Measurements from ENCODE around the gene CMTM4.
A peak's percentile ranks its signal among the peaks of the same experiment; 100 is the strongest.
"Not testable (repeated sequence)": the region's sequence is repeated elsewhere in the genome, so short reads cannot be mapped to it uniquely, and the experiment has no call there.

The CMTM4 gene

GRCh38 chr16:66647866-66648265 is 48.7 kb downstream of the CMTM4 start:
- DNase-seq (ENCODE audit: low read depth, low spot score): no peak

GRCh38 chr16:66641387-66641786 is 55.2 kb downstream of the CMTM4 start:
- no peak for DNase-seq (ENCODE audit: low read depth, low spot score)

GRCh38 chr16:66640724-66641314 is 55.7 kb downstream of the CMTM4 start:
- no peak for DNase-seq (ENCODE audit: low read depth, low spot score)

- DNase-seq (ENCODE audit: low read depth, low spot score): no peak
Measured at GRCh38 chr16:66639091-66639885, 57.3 kb downstream of the CMTM4 start.

GRCh38 chr16:66637806-66638205 is 58.7 kb downstream of the CMTM4 start:
- no peak for DNase-seq (ENCODE audit: low read depth, low spot score)

GRCh38 chr16:66636199-66636598 is 60.3 kb downstream of the CMTM4 start:
- no peak for DNase-seq (ENCODE audit: low read depth, low spot score)

GRCh38 chr16:66635406-66635805 is 61.1 kb downstream of the CMTM4 start:
- DNase-seq (ENCODE audit: low read depth, low spot score): no peak

- DNase-seq (ENCODE audit: low read depth, low spot score): no peak
Measured at GRCh38 chr16:66634527-66635196, 61.9 kb downstream of the CMTM4 start.

GRCh38 chr16:66631558-66631957 is 65.0 kb downstream of the CMTM4 start:
- not testable (repeated sequence) for DNase-seq (ENCODE audit: low read depth, low spot score)

- not testable (repeated sequence) for DNase-seq (ENCODE audit: low read depth, low spot score)
Measured at GRCh38 chr16:66630561-66631260, 65.8 kb downstream of the CMTM4 start.

GRCh38 chr16:66629856-66630255 is 66.7 kb downstream of the CMTM4 start:
- no peak for DNase-seq (ENCODE audit: low read depth, low spot score)

GRCh38 chr16:66627611-66628378 is 68.7 kb downstream of the CMTM4 start:
- not testable (repeated sequence) for DNase-seq (ENCODE audit: low read depth, low spot score)

GRCh38 chr16:66623755-66624154 is 72.8 kb downstream of the CMTM4 start:
- no peak for DNase-seq (ENCODE audit: low read depth, low spot score)

- no peak for DNase-seq (ENCODE audit: low read depth, low spot score)
Measured at GRCh38 chr16:66622863-66623262, 73.7 kb downstream of the CMTM4 start.

GRCh38 chr16:66621973-66622372 is 74.6 kb downstream of the CMTM4 start:
- DNase-seq (ENCODE audit: low read depth, low spot score): no peak

GRCh38 chr16:66620429-66620795 is 76.1 kb downstream of the CMTM4 start:
- no peak for DNase-seq (ENCODE audit: low read depth, low spot score)

GRCh38 chr16:66619534-66620428 is 76.8 kb downstream of the CMTM4 start:
- DNase-seq (ENCODE audit: low read depth, low spot score): no peak

GRCh38 chr16:66618588-66619375 is 77.8 kb downstream of the CMTM4 start:
- DNase-seq (ENCODE audit: low read depth, low spot score): peak; percentile 67

- no peak for DNase-seq (ENCODE audit: low read depth, low spot score)
Measured at GRCh38 chr16:66617728-66618127, 78.8 kb downstream of the CMTM4 start.
